ENCODE results near the gene DENND2A.

Gene DENND2A

DNA sequence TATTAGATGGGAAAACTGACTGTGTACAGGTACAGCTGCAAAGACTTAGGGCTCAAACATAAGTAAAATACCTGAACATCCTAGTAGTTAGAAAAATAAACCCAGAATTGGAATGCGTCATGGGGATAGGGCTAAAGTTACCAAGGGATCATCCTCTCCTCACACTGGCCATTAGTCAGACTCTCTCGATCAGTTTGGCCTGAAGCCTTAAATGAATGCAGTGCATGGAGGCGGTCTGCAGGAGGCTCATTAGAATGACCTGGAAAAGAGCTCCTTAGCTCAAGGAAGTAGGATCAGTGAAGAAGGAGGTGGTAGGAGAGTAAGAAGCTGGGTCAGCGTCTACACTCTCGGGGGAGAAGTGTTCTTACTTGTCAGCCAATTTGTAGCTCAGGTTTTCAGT, 35.3 kb downstream of the DENND2A start:
- Mint-ChIP-seq H3K27ac (no peak overlapping the region), H3K9me3 (no peaks in the 10 kb centered on the region), H3K27me3 (ENCODE audit: low read depth) (peaks cover 8% of the 10 kb centered on the region), H3K36me3 (ENCODE audit: low read depth) (no peaks in the 10 kb centered on the region), H3K4me1 (ENCODE audit: low read depth) (no peaks in the 10 kb centered on the region), H3K4me3 (no peak overlapping the region)
- DNase-seq (ENCODE audit: low spot score), result no peak

DNA sequence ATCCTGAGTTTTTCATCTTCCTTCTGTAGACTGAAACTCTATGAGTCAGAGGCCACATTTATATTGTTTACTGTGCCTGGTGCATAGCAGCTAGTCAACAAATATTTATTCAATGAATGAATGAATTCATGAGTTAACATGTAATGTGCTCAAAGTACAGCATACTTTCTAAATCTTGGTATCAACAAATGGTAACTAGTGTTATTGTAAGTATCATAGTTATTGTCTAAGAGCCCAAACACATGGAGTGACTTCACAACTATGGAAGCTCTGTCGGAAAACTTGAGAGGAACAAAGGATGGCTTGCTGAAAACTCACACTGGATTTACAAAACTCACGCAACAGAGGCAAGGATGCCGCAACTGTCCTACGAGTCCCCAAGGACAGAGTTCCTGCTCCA, 35.9 kb downstream of the DENND2A start:
- Mint-ChIP-seq H3K4me1 (ENCODE audit: low read depth) (no peaks in the 10 kb centered on the region), H3K4me3 (no peak overlapping the region), H3K9me3 (no peaks in the 10 kb centered on the region), H3K27ac (no peak overlapping the region), H3K36me3 (ENCODE audit: low read depth) (no peaks in the 10 kb centered on the region), H3K27me3 (ENCODE audit: low read depth) (peaks cover 13% of the 10 kb centered on the region)
- no peak for DNase-seq (ENCODE audit: low spot score)

DNA sequence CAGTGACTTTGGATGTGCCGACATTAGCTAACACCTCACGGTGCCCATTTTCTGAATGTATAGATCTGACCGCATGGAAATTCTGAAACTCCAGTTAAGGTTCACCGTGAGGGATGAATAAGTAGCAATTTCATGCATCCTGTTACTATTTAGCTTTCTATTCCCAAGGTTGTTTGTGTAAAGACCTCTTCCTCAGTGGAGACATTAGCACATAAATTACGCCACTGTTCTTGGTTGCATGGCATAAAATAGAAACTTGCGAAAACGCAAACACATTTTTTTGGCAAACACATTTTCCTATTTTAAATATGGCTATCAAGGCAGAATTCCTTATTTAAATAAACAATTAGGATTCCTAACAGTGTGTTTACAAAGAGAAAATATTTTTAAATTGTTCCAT, 36.5 kb downstream of the DENND2A start:
- no peak overlapping the region for H3K4me3 Mint-ChIP-seq
- H3K4me1 Mint-ChIP-seq (ENCODE audit: low read depth), result no peaks in the 10 kb centered on the region
- H3K9me3 Mint-ChIP-seq, result no peaks in the 10 kb centered on the region
- no peak overlapping the region for H3K27ac Mint-ChIP-seq
- H3K27me3 Mint-ChIP-seq (ENCODE audit: low read depth), result peaks cover 14% of the 10 kb centered on the region
- no peaks in the 10 kb centered on the region for H3K36me3 Mint-ChIP-seq (ENCODE audit: low read depth)
- DNase-seq (ENCODE audit: low spot score), result no peak

DNA sequence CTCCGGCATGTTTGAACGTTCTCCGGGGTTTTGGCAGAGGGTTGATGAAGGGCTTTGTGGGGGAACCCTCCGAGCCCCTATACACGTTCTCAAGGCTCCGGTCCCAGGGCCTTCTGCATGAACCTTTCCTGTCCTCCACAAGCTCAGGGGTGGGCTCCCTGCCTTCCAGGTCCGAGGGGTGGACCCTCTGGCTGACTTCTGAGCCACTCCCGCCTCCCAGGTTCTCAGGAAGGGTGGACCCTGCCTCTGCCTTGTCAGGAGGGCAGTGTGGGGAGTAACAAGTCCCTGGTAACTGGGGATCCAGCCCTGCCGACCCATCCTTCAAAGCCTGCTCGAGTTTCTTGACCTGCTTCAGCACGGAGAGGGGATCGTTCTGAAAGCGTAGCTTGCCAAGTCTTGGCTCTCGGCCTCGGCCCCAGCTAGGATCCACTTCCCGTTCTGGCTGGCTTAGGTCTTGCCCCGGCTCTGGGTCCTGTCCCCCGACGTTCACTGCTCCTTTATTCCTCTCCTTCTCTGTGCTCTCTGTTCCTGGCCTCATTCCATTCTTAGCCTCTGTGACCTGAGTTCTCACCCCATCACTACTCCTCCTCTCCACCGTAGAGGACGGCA, 38.9 kb downstream of the DENND2A start:
- no peak overlapping the region for H3K27ac Mint-ChIP-seq
- no peak overlapping the region for H3K4me3 Mint-ChIP-seq
- no peak for DNase-seq (ENCODE audit: low spot score)
- peaks cover 14% of the 10 kb centered on the region for H3K27me3 Mint-ChIP-seq (ENCODE audit: low read depth)
- no peaks in the 10 kb centered on the region for H3K4me1 Mint-ChIP-seq (ENCODE audit: low read depth)
- H3K36me3 Mint-ChIP-seq (ENCODE audit: low read depth), result no peaks in the 10 kb centered on the region
- no peaks in the 10 kb centered on the region for H3K9me3 Mint-ChIP-seq

DNA sequence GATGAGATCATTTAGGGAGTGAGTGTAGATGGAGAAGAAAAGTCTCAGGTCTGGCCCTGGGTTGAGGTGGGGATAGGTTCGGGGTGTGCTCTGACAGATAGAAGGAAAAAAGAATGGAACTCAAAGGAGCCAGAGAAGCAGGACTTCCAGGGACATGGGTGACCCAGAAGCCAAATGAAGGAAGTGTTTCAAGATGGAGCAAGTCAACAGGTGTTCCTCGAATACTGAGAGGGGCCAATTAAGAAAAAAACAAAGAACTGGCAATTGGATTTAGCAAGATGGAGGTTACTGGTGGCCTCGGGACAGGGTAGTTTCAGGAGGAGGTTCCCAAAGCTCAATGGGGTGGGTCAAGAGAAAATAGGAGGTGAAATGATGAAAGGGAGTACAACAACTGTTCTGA, 40.3 kb downstream of the DENND2A start:
- no peaks in the 10 kb centered on the region for H3K4me1 Mint-ChIP-seq (ENCODE audit: low read depth)
- no peaks in the 10 kb centered on the region for H3K9me3 Mint-ChIP-seq
- H3K4me3 Mint-ChIP-seq, result no peak overlapping the region
- no peak overlapping the region for H3K27ac Mint-ChIP-seq
- no peak for DNase-seq (ENCODE audit: low spot score)
- no peaks in the 10 kb centered on the region for H3K36me3 Mint-ChIP-seq (ENCODE audit: low read depth)
- peaks cover 14% of the 10 kb centered on the region for H3K27me3 Mint-ChIP-seq (ENCODE audit: low read depth)

DNA sequence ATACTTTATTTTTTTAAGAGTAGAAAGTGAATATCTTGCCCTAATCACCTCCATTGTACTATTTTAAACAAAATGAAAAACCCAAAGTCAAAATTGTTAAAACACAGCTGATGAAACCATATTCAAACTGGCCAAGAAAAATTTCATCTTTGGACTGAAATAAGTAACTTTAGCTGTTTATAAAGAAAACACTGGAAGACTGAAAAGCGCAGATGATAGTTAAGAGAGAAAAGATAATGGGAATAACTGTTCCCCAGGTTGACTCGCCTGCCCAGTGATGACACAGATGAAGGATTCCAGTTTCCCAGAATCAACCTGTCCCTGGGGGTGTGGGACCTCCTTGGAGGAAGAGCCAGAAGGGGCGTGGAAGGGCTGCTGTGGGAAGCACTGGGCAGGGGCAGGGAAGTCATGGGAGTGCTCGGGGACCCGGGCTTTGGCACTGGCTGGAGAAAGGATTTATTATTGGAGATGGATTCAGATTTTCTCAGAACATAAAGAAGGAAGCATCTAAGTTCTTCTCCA, 43.1 kb downstream of the DENND2A start:
- H3K4me3 Mint-ChIP-seq, result no peak overlapping the region
- H3K4me1 Mint-ChIP-seq (ENCODE audit: low read depth), result peaks cover 4% of the 10 kb centered on the region
- H3K9me3 Mint-ChIP-seq, result no peaks in the 10 kb centered on the region
- peaks cover 17% of the 10 kb centered on the region for H3K27me3 Mint-ChIP-seq (ENCODE audit: low read depth)
- H3K27ac Mint-ChIP-seq, result no peak overlapping the region
- DNase-seq (ENCODE audit: low spot score), result no peak
- H3K36me3 Mint-ChIP-seq (ENCODE audit: low read depth), result no peaks in the 10 kb centered on the region

DNA sequence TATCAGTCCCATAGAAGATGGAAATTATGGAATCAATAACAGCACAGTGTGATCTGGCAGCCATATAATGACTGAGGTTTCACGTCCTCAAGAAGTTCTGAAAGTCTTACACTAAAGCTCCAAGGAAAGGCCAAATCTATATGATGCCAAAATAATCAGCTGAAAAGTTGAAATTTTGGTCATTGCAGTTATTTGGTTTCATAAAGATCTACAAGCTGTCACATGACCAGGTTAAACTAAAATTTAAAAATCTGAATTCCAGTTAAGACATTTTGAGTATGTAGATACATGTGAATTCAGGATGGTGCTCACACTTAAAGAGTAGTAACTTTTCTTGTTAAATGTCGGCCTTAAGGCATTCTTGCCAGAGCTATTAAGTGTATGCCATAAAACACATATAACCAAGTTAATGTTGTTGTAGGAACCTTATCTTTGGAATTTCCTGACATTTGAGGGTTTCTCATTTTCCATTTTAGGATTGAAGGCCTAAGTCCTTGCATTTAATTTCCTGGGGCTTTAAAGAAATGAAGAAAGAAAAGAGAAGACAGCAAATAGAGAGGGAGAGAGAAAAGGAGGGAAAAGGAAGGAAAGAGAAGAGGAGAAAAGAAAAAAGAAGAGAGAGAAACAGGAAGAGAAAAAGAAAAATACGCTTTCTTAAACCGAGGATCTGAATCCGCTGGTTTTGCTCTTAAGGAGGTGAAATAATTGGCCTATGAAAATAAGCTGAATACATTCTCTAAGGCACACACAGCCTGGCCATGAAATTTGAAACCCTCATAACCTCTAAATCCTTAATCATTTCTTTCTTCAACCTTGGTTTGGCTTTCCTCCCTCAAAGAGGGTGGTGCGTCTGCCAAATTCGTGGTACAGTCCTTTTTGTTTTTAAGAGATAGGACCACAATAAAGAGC, 43.8 kb downstream of the DENND2A start:
- no peaks in the 10 kb centered on the region for H3K9me3 Mint-ChIP-seq
- no peak overlapping the region for H3K4me3 Mint-ChIP-seq
- H3K36me3 Mint-ChIP-seq (ENCODE audit: low read depth), result no peaks in the 10 kb centered on the region
- H3K27me3 Mint-ChIP-seq (ENCODE audit: low read depth), result peaks cover 14% of the 10 kb centered on the region
- no peak overlapping the region for H3K27ac Mint-ChIP-seq
- H3K4me1 Mint-ChIP-seq (ENCODE audit: low read depth), result peaks cover 4% of the 10 kb centered on the region
- DNase-seq (ENCODE audit: low spot score), result no peak

DNA sequence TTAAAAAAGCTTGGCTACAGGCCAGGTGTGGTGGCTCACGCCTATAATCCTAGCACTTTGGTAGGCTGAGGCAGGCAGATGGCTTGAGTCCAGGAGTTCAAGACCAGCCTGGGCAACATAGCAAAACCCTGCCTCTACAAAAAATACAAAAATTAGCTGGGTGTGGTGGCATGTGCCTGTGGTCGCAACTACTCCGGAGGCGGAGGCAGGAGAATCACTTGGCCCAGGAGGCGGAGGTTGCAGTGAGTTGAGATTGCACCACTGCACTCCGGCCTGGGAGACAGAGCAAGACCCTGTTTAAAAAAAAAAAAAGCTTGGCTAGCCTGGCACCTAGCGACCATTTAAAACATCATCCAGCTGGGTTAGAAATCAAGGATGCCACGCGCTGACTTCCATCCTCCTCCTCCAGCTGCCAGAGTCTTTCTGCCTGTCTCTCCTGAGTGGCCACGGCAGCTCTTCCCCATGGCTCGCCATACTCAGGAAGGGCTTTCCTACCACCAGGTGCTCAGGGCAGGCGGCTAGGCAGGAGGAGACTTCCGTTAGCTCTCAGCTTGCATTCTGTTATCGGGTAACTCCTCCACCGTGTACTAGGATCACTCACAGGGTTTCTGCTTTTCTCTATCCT, 45.0 kb downstream of the DENND2A start:
- no peak for DNase-seq (ENCODE audit: low spot score)
- peaks cover 14% of the 10 kb centered on the region for H3K27me3 Mint-ChIP-seq (ENCODE audit: low read depth)
- peaks cover 4% of the 10 kb centered on the region for H3K4me1 Mint-ChIP-seq (ENCODE audit: low read depth)
- H3K4me3 Mint-ChIP-seq, result no peak overlapping the region
- H3K27ac Mint-ChIP-seq, result no peak overlapping the region
- H3K9me3 Mint-ChIP-seq, result no peaks in the 10 kb centered on the region
- H3K36me3 Mint-ChIP-seq (ENCODE audit: low read depth), result no peaks in the 10 kb centered on the region

DNA sequence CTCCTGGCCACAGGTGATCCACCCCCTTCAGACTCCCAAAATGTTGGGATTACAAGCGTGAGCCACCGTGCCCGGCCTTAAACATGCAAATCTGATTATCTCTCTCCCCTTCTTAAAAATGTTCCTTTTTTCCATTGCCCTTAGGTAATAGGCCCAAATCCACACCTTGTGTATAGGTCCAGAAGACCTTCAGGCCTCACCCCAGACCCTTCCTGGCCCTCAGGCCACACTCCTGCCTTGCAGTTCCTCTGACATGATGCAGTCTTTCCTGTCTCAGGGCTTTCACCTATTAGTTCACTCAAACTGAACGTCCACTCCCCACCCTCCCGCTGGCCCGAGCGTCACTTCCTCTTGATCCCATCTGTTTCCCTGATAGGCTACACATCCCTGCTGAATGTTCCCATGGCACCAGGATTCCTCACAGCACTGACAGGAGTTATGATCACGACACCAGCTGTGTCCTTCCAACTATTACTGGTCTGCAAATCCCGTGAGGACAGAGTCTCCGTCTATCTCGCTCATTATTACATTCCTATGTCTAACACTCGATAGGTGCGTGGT, 46.4 kb downstream of the DENND2A start:
- no peaks in the 10 kb centered on the region for H3K36me3 Mint-ChIP-seq (ENCODE audit: low read depth)
- H3K27me3 Mint-ChIP-seq (ENCODE audit: low read depth), result peaks cover 6% of the 10 kb centered on the region
- DNase-seq (ENCODE audit: low spot score), result no peak
- H3K27ac Mint-ChIP-seq, result no peak overlapping the region
- no peak overlapping the region for H3K4me3 Mint-ChIP-seq
- H3K4me1 Mint-ChIP-seq (ENCODE audit: low read depth), result peaks cover 4% of the 10 kb centered on the region
- H3K9me3 Mint-ChIP-seq, result no peaks in the 10 kb centered on the region

DNA sequence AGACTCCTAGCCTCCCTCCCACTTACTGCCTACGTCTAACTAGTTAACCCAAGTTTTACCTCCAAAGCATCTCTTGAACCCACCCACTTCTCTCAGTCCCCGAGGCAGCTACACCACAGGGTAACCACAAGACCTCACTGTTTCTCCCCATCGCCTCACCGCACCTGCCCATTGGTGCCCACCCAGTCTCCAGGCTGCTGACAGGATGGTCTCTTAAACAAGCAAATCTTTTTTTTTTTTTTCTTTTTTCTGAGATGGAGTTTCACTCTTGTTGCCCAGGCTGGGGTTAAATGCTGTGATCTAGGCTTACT, 47.0 kb downstream of the DENND2A start:
- Mint-ChIP-seq H3K27me3 (ENCODE audit: low read depth) (peaks cover 6% of the 10 kb centered on the region), H3K36me3 (ENCODE audit: low read depth) (no peaks in the 10 kb centered on the region), H3K4me1 (ENCODE audit: low read depth) (peaks cover 4% of the 10 kb centered on the region), H3K9me3 (no peaks in the 10 kb centered on the region), H3K27ac (no peak overlapping the region), H3K4me3 (no peak overlapping the region)
- no peak for DNase-seq (ENCODE audit: low spot score)

DNA sequence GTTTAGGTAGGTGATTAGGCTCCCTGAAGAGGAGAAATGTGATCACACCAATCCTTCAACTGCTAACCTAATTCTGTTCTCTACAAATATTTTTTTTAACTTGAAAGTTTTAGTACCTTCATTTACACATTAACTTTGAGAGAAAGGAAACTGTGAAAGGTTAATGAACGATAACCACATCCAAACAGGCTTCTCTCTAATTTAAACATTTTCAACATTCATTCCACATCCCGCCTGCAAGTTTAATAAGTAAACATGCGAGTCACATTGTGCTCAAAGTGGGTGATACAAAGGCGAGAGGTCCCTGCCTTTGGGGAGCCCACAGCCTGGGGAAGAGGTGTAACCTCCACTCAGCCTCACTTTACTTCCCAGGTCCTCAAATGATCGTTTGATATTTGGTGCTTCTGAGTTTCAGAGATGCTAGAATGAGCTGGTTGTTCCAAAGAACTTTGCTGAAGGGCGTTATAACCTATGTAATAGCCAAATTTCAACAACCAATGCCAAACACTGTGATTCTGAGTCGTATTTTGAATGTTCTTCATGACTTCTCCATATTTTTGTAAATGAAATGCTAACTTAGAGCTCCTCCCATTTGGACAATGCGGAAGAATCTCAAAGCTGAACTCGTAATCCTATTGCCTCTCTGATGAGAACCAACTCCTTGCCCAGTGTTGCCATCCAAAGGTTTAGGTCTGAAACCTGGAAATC, 47.5 kb downstream of the DENND2A start:
- H3K27ac Mint-ChIP-seq, result no peak overlapping the region
- no peak for DNase-seq (ENCODE audit: low spot score)
- peaks cover 6% of the 10 kb centered on the region for H3K27me3 Mint-ChIP-seq (ENCODE audit: low read depth)
- H3K4me3 Mint-ChIP-seq, result no peak overlapping the region
- H3K4me1 Mint-ChIP-seq (ENCODE audit: low read depth), result peaks cover 4% of the 10 kb centered on the region
- no peaks in the 10 kb centered on the region for H3K36me3 Mint-ChIP-seq (ENCODE audit: low read depth)
- H3K9me3 Mint-ChIP-seq, result no peaks in the 10 kb centered on the region

DNA sequence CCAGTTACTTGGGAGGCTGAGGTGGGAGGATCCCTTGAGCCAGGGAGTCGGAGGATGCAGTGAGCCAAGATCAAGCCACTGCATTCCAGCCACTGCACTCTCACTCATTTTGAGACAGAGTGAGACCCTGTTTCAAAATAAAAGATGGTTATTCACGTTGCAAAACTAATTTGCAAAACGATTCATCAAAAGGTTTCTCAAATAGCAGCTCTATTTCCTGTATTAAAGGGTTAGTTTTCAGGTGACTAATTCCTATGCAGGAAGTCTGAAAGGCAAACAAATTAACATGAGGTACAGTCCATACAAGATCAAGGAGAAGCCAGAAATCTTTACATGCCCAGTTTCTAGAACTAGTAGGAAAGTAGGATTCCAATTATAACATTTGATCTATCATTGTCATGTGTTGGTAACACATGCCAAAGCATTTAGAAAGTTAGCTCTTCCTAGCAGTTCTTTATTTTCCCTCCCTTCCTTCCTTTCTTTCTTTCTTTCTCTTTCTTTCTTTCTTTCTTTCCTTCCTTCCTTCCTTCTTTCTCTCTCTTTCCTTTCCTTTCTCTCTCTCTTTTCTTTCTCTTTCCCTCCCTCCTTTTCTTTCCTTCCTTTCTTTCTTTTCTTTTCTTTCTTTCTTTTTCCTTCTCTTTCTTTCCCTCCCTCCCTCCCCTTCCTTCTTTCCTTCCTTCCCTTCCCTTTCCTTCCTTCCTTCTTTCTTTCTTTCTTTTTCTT, 49.3 kb downstream of the DENND2A start:
- no peak for DNase-seq (ENCODE audit: low spot score)
- H3K9me3 Mint-ChIP-seq, result no peaks in the 10 kb centered on the region
- no peak overlapping the region for H3K4me3 Mint-ChIP-seq
- H3K36me3 Mint-ChIP-seq (ENCODE audit: low read depth), result no peaks in the 10 kb centered on the region
- peaks cover 10% of the 10 kb centered on the region for H3K27me3 Mint-ChIP-seq (ENCODE audit: low read depth)
- H3K27ac Mint-ChIP-seq, result no peak overlapping the region
- peaks cover 4% of the 10 kb centered on the region for H3K4me1 Mint-ChIP-seq (ENCODE audit: low read depth)

DNA sequence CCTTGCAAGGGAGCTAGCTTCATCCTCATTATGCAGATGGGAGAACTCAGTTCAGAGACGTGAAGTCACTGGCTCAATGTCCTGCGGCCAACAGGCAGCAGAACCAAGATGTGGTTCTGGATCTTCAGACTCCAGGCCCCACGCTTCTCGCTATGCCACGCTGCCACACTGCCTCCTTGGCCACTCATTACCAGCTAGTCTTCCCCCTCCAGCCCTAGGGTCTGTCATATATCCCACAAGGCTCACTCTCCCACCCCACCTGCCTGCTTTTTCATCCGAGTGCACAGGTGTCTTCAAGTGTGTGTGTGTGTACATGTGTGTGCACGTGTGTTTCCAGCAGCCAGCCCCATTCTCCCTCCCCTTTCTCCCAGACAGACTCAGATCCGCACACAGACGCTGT, 53.4 kb downstream of the DENND2A start:
- H3K27me3 Mint-ChIP-seq (ENCODE audit: low read depth), result peaks cover 7% of the 10 kb centered on the region
- H3K36me3 Mint-ChIP-seq (ENCODE audit: low read depth), result no peaks in the 10 kb centered on the region
- no peak for DNase-seq (ENCODE audit: low spot score)
- no peaks in the 10 kb centered on the region for H3K4me1 Mint-ChIP-seq (ENCODE audit: low read depth)
- H3K9me3 Mint-ChIP-seq, result no peaks in the 10 kb centered on the region
- no peak overlapping the region for H3K27ac Mint-ChIP-seq
- H3K4me3 Mint-ChIP-seq, result no peak overlapping the region
